NCI-H69 (cell line): ENCODE results near the gene LATS2.
"Not testable (repeated sequence)": the region's sequence is repeated elsewhere in the genome, so short reads cannot be mapped to it uniquely, and the experiment has no call there.

Source experiments
- DNase-seq: peaks from one replicate; lab custom pipeline; 2025; lab: John Stamatoyannopoulos, UW

Gene LATS2

DNA sequence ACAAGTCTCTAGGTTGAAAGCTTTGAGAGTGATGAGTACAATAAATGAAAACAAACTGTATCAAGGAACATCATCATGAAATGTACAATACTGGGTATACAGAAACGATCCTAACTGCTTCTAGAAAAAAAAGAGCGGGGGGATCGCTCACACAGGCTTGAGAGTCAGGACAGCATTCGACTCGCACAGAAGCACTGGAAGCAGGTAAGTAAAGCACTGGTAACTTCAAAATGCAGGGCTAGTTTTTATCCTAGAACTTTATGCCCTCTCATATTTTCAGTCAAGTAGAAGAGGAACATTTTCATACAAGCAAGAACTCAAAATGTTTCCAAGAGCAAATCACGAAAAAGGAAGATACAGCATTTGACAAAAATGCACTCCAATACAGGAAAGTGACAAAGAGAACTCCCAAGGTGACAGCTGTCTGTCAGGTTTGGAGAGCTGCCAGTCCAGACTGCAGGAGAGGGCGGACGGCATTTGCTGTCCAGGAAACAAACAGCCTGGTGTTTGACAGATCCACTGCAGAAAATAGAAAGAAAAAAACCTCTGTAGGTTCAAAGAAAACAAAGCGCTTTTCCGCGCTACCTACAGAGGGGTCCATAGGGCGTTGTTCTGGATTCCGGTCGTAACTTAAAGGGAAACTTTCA lies 100.6 kb downstream of the LATS2 start:
- peak; percentile 26 for DNase-seq

DNA sequence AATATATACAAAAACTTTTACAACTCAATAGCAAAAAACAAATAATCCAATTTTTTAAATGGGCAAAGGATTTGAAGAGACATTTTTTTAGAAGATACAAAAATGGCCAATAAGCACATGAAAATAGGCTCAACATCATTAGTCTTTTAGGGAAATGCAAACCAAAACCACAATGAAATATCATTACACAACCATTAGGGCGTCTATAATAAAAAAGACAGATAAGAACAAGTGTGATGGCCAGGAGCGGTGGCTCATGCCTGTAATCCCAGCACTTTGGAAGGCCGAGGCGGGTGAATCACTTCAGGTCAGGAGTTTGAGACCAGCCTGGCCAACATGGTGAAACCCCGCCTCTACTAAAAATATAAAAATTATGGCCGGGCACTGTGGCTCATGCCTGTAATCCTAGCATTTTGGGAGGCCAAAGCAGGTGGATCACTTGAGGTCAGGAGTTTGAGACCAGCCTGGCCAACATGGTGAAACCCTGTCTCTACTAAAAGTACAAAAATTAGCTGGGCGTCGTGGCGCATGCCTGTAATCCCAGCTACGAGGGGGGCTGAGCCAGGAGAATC lies 104.3 kb downstream of the LATS2 start:
- DNase-seq = not testable (repeated sequence)

DNA sequence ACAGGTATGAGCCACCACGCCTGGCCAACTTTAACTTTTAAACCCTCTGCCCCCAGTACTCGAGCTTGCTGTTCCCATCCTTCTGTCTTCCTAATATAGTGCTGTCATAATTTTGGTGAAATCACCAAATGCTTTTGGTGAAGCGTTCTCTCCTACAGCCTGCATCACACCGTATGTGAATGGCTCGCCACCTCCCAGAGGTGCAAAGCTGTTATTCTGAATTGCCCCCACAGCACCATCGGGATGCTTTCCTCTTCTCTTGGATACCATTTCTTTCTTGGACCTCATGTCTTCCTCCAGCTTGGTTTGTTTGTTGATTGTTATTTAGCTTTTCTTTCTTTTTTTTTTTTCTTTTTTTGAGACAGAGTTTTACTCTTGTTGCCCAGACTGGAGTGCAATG lies 105.9 kb downstream of the LATS2 start:
- no peak for DNase-seq

DNA sequence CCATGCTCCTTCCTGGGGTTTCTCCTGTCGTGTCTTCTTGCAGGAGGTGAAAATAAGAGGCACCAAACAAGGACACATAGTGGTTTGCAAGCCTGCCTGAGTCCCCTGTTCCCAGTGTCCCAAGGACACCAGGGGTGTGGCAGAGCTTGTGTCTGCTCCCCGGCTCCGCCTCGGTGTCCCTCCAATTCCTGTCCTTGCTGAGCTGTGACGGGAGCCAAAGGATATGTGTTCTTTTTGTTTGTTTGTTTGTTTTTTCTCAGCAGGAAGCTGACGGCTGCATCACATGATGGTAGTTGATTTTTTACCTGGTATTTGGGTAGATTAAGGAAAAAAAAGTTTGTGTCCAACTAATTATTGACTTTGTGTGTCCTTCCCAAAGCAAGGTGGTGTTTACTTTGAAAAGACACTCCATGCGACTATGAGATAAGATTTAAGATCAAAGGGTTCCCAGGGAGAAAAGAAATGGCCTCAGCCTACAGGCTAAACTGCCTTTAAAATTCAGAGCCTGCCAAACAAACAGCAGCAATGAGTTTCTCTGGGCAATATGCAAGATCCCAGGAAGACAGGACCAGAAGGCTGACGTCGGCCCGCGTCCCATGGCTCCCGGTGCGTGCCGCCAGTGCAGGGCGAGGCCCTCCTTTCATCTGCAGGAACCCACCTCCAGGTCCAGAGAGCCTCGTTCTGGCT lies 108.0 kb downstream of the LATS2 start:
- no peak for DNase-seq

DNA sequence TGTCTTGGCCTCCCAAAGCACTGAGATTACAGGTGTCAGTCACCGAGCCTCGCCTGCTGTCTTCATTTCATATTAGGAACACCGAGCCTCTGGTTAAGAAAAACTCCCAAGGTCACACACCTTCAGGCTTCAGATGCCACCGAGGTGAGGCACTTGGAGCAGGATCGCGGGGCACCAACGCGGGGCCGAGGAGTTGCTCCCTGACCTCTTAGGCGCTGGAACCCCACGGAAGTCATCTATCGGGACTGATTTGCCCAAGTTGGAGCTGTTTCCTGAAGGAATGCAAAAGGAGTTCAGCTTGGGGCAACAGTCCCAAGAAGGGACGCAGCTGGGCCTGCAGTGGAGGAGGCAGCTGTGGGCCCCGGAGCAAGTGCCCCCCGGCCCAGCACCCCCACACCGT lies 108.5 kb downstream of the LATS2 start:
- DNase-seq = no peak

DNA sequence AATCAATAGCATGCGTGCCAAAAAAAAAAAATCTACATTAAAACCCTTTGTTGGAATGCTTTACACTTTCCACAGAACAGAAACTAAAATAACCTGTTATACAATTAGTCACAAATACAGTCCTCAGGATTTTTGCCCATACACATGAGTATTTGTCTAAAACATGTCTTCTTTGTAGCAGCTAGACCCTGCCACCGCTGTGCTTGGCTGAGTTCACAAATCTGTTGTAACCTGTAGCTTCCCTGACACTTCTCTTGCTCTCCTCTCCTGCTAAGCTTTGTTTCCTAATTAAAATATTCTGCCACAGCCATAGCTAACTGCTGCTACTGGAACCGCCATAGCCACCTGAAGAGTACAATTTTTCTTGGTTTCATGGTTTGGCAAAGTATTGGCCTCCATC lies 113.4 kb downstream of the LATS2 start:
- DNase-seq = not testable (repeated sequence)

DNA sequence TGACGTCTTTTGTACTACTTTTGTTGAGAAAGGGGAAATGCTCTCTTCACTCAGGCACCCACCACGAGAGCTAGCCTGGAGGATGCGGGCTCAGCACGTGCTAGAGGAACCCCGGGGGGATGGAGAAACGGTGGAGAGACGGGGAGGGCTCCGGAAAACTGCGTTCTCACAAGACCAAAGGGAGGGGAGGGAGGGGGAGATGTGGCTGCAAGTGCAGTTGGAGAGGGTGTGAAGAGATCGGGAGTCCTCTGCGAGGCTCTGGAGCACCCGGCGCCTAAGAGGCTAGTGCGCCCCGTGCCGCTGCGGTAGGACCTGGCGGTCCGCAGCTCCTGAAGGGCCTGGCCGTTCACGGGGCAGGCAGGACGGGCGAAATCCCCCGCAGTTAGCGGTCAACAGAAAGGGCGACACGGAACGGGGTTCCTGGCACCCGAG lies 115.4 kb downstream of the LATS2 start:
- DNase-seq = no peak

DNA sequence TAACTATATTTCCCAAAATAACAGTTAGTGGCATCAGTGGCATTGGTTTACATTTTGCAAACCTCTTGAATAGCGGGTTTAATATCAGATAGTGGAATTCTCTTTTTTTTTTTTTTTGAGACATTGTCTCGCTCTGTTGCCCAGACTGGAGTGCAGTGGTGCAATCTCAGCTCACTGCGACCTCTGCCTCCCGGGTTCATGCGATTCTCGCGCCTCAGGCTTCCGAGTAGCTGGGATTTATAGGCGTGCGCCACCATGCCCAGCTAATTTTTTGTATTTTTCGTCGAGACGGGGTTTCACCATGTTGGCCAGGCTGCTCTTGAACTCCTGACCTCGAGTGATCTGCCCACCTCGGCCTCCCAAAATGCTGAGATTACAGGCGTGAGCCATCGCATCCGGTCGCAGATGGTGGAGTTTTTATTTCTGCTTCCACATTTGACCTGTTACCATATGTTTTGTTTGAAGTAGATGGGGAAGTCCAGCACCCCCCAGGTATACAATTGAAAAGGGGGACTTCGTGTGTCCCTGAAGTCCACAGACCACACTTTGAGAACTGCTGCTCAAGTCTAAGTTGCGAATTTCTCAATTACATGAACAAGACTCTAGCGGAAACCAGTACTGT lies 118.3 kb downstream of the LATS2 start:
- DNase-seq = no peak

DNA sequence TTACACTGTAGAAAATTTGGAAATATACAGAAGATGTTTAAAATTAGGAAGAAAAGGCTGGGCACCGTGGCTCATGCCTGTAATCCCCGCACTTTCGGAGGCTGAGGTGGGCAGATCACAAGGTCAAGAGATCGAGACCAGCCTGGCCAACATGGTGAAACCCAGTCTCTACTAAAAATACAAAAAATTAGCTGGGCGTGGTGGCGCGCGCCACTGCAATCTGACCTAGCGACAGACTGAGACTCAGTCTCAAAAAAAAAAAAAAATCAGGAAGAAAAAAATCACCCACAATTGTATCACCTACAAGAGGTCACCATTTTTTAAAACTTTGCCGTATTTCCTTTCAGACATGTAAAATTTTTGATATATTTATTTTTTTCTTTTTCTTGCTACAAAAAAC lies 120.9 kb downstream of the LATS2 start:
- not testable (repeated sequence) for DNase-seq

DNA sequence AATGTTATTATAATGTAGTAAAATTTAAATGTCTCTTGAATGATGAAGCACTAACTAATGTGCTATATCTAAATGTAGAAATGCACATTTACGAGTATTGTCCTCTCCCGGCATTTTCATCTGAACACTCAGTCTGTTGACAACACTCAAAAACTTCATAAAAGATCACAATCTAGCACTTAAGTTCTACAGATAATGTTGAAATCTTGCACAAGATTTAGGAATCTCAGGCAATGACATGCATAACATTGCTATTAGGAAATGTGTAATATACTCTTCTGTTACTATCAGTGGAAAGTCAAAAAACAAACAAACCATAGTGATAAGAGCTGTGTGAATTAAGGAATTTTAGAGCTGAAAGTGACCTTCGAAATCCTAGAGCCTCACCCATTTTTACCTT lies 121.3 kb downstream of the LATS2 start:
- DNase-seq = no peak

DNA sequence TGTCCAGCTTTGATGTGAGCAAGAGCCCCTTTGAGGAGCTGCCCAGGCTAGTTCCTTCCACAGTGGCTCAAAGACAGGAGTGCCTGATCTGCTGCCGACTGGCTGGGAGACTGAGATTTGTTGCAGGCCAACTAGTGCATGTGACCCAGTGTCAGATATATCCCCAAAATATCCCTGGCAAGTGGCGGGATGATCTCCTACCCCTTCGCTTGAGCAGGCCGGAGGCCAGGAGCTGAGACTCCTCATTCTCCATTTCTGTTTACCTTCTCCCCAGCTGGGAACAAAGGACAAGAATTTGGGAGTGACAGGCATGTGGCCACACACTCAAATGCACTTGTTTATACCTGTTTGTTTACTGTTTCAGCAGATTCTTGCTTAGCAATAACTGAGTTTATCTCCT lies 121.7 kb downstream of the LATS2 start:
- no peak for DNase-seq

DNA sequence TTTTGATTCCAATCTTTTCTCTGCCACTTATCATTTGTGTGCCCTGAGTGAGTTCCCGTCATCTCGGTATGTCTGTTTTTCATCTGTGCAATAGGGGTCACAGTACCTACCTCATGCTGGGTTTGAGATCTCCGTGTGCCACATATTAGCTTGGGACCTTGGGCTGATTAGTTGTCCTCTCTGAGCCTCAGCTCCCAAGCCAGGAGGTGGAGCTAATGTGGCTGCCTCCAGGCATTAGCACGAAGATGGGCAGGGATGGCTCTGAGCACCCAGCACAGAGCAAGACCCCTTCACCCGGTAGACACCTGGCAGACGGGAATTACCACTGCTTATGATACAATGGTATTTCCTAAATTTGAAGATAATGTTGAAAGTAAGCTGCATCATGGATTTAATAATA lies 123.1 kb downstream of the LATS2 start:
- DNase-seq = no peak

DNA sequence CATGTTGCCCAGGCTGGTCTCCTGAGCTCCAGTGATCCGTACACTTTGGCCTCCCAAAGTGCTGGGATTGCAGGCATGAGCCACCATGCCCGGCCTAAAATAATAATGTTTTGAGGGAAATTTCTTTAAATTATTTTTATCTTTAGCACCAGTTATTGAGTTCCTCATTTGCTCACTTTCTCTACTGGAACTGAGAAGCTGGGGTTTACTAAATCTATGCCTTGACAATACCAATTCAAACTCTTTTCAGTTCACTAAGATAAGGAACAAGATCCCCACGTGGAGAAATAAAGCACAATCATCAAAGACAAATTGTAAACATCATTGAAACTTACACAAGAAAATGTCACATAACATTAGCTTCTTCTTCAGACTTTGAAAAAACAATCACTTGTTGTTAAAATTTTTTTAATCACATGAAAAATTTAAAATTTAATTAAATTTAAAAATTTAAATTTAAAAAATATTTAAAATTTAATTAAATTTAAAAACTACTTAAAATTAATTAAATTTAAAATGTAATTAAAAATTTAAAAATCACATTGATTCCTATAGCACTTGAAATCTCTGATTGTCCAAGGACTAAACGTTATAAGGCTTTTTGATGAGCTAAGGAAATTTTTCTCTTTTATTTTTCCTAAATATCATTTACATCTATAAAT lies 133.7 kb downstream of the LATS2 start:
- no peak for DNase-seq

DNA sequence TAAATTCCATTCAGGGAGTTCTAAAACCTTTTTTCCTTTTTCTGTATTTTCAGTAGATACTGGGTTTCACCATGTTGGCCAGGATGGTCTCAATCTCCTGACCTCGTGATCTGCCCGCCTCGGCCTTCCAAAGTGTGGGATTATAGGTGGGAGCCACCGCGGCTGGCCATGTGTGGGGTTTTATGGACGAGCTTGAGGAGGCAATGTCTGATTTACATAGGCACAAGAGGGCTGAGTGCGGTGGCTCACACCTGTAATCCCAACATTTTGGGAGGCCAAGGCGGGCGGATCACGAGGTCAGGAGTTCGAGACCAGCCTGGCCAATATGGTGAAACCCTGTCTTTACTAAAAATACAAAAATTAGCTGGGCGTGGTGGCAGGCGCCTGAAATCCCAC lies 136.0 kb downstream of the LATS2 start:
- not testable (repeated sequence) for DNase-seq

DNA sequence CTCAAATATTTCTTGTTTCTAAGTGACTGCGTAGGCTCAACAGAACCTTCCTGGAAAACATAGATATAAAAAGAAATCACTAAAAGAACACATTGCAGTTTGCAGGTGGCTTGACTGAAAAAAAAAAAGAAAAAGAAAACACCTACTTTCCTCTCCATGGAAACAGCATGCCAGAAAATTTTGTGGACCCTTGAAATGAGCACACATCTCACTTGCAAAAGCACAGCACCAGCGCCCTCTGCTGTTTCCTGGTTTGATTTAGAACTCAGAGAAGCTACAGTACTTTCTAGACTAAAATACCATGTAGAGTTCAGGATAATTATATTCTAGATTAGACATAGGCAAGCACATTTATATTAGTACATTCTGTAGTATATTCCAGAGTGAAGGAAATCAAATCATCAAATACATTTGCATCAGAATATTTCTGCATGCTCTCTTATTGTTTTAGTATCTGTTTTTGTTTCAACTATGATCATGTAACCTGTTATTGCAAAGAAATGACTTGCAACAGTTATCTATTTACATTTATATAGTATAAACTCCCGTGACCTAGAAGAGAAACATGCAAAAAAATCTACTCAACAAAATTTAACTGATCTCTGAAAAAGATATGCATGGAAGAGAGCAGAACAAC lies 136.5 kb downstream of the LATS2 start:
- DNase-seq = peak; percentile 68

DNA sequence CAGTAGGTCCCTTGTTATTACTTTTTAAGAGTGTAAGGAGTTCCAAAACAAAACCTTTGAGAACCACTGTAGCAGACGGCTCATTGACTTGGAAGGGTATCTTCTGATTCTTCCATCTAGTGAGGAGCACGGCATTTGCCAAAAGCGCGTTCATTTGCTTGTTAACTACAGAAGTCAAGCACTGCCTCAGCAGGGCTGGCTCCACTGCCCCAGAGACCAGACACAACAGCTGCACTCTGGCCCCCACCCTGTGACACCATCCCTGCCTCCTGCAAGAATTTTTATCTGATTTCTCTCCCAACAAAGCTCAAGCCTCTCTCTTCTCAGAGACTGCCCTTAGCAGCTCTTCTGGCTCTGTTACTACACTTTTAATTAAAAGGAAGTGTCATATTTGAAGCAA lies 138.1 kb downstream of the LATS2 start:
- no peak for DNase-seq
